Thyroid gland (tissue), 4 donors: Measurements from ENCODE around the gene YES1.

ENCODE experiments used
- POLR2A ChIP-seq, 2 donors: fragments of 450-650 bp; IDR thresholded peaks; one replicate each; pipeline ENCODE4 v1.6.1; 2017; ENCODE audit warnings: antibody characterized with exemption in 2 of 2, mild to moderate bottlenecking in 2 of 2, moderate library complexity in 1 of 2
- TF ChIP-seq, protein P1 (sequence below), 6 experiments: fragments of 200-600 bp in 3 of 6; fragments of 450-650 bp in 3 of 6; sonication (generic) in 3 of 6; IDR thresholded peaks; one replicate each; pipeline ENCODE4 v1.5.1; 2016 to 2019; ENCODE audit warnings: antibody characterized with exemption in 6 of 6, mild to moderate bottlenecking in 2 of 6, inconsistent platforms in 1 of 6, moderate library complexity in 1 of 6

DNA sequence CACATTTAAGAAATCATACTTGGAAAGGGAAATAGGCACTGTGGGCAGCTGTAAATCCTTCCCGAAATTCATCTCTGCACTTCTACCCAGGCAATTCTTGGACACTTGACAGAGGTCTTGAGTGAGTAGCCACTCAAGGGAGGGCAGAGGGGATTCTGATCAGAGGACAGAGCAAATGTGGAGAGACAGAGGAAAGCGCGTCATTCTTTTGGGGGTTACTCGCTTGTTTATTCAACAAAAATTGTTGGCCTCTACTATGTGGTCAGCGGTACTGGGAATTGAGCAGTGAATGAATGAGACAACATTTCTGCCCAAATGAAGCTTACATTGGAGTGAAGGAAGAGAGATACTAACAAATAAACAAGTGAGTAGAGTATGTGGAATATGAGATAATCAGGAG, 41.4 kb upstream of the YES1 start:
- TF ChIP-seq, protein P1, sequence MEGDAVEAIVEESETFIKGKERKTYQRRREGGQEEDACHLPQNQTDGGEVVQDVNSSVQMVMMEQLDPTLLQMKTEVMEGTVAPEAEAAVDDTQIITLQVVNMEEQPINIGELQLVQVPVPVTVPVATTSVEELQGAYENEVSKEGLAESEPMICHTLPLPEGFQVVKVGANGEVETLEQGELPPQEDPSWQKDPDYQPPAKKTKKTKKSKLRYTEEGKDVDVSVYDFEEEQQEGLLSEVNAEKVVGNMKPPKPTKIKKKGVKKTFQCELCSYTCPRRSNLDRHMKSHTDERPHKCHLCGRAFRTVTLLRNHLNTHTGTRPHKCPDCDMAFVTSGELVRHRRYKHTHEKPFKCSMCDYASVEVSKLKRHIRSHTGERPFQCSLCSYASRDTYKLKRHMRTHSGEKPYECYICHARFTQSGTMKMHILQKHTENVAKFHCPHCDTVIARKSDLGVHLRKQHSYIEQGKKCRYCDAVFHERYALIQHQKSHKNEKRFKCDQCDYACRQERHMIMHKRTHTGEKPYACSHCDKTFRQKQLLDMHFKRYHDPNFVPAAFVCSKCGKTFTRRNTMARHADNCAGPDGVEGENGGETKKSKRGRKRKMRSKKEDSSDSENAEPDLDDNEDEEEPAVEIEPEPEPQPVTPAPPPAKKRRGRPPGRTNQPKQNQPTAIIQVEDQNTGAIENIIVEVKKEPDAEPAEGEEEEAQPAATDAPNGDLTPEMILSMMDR (IDR thresholded peaks at IDR 0.05) = no peak
- TF ChIP-seq POLR2A (IDR thresholded peaks at IDR 0.05) = no peak
